PFSK-1 (cell line): Measurements from ENCODE around the gene ADCY2.

Source experiments
- FOXP2 ChIP-seq: optimal IDR thresholded peaks from 2 replicates; pipeline ENCODE3; 2011; ENCODE audit warnings: borderline replicate concordance, control low read depth, inconsistent platforms; ENCODE audit not compliant: insufficient read depth; ENCODE audit errors: extremely low read length, extremely low read depth
- POLR2AphosphoS5 ChIP-seq: IDR thresholded peaks from 2 replicates; pipeline ENCODE4 v1.6.1; 2012; ENCODE audit warnings: low read depth, mild to moderate bottlenecking, control low read depth, low read length, moderate library complexity
- SIN3A ChIP-seq: IDR thresholded peaks from 2 replicates; pipeline ENCODE4 v1.6.1; 2012; ENCODE audit warnings: mild to moderate bottlenecking, low read length, moderate library complexity, borderline replicate concordance; ENCODE audit not compliant: insufficient read depth
- TAF1 ChIP-seq: IDR thresholded peaks from 2 replicates; pipeline ENCODE4 v1.6.1; 2012; ENCODE audit warnings: low read length, control low read depth, borderline replicate concordance; ENCODE audit not compliant: insufficient read depth
- TF ChIP-seq, protein P1 (sequence below), 2 experiments: IDR thresholded peaks; 2 replicates each; pipeline versions ENCODE4 v1.6.1 to v1.8.0; 2011 to 2012; ENCODE audit warnings: low read depth in 2 of 2, low read length in 2 of 2, control low read depth in 1 of 2, inconsistent platforms in 1 of 2, mild to moderate bottlenecking in 1 of 2, moderate library complexity in 1 of 2; ENCODE audit not compliant: insufficient read depth in 1 of 2

DNA sequence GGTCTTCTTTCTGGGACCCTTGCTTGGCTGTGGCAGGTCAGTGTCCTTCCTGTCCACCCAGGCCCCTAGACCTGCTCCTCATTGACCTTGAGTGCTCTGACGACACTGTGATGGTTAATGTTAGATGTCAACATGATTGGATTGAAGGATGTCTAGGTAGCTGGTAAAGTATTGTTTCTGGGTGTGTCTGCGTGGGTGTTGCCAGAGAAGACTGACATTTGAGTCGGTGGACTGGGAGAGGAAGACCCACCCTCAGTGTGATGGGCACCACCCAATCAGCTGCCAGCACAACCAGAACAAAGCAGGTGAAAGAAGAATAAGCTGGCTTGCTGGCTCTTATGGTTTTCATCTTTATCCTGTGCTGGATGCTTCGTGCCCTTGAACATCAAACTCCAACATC is 380.5 kb downstream of the ADCY2 start:
- TF ChIP-seq, protein P1, sequence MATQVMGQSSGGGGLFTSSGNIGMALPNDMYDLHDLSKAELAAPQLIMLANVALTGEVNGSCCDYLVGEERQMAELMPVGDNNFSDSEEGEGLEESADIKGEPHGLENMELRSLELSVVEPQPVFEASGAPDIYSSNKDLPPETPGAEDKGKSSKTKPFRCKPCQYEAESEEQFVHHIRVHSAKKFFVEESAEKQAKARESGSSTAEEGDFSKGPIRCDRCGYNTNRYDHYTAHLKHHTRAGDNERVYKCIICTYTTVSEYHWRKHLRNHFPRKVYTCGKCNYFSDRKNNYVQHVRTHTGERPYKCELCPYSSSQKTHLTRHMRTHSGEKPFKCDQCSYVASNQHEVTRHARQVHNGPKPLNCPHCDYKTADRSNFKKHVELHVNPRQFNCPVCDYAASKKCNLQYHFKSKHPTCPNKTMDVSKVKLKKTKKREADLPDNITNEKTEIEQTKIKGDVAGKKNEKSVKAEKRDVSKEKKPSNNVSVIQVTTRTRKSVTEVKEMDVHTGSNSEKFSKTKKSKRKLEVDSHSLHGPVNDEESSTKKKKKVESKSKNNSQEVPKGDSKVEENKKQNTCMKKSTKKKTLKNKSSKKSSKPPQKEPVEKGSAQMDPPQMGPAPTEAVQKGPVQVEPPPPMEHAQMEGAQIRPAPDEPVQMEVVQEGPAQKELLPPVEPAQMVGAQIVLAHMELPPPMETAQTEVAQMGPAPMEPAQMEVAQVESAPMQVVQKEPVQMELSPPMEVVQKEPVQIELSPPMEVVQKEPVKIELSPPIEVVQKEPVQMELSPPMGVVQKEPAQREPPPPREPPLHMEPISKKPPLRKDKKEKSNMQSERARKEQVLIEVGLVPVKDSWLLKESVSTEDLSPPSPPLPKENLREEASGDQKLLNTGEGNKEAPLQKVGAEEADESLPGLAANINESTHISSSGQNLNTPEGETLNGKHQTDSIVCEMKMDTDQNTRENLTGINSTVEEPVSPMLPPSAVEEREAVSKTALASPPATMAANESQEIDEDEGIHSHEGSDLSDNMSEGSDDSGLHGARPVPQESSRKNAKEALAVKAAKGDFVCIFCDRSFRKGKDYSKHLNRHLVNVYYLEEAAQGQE (IDR thresholded peaks at IDR 0.05; ENCODE audit: insufficient read depth in 1 of 2, low read depth in 2 of 2, low read length in 2 of 2) = no peak
- TF ChIP-seq POLR2AphosphoS5 (no peak), TAF1 (no peak), SIN3A (no peak), FOXP2 (no peak)
